Adrenal gland (tissue), 5 donors: ENCODE results near the gene TAS2R42.

Experiments used
- CTCF ChIP-seq, 6 experiments: fragments of 450-650 bp in 4 of 6; fragments of 200-600 bp in 2 of 6; sonication (generic) in 1 of 6; IDR thresholded peaks; 1 replicate in 5 of 6; 2 replicates in 1 of 6; pipeline versions ENCODE4 v1.5.1 to v1.8.0; 2016 to 2021; ENCODE audit warnings: antibody characterized with exemption in 6 of 6, mild to moderate bottlenecking in 2 of 6, moderate library complexity in 1 of 6
- POLR2A ChIP-seq, 2 donors: fragments of 450-650 bp; IDR thresholded peaks; one replicate each; pipeline ENCODE4 v1.6.1; 2017; ENCODE audit warnings: antibody characterized with exemption in 2 of 2, mild to moderate bottlenecking in 2 of 2, moderate library complexity in 1 of 2
- donor health status: DM: no; HTN: no; CAD: no.

- TF ChIP-seq POLR2A (IDR thresholded peaks at IDR 0.05) (no peak), CTCF (IDR thresholded peaks at IDR 0.05) (no peak)
Observed at GRCh38 chr12:11174022-11174421, 12.7 kb downstream of the TAS2R42 start.
